ENCODE measurements around the gene GRIK4. TPM values are rescaled to one million over a fixed set of nuclear protein-coding genes. Genes with fewer than 3 reads are reported as not detected.

GRIK4 gene
- total and polyA plus RNA-seq, 2 donors (not counting 3 experiments of a cell fraction or from before 2014, with no cell fraction given), result 0.81 to 1.6 TPM

DNA sequence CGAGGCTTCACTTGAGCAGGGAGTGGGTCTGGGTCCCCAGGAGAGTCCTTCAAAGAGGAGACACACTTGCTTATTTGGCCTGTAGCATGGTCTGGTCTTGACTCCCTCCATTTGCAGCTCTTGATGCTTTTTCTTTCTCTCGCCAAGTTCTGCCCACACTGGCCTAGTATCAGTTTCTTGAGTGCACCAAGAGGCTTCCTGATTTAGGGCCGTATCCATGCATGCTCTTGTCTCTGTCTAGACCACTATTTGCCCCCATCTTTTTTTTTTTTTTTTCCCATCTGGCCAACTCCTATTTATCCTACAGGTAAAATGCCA lies 170.7 kb downstream of the GRIK4 start:
- no peaks in the 10 kb centered on the region for H3K9me1 ChIP-seq (replicated peaks; ENCODE audit: control insufficient read depth, extremely low read depth, insufficient read depth, low read length)
- peaks cover 3% of the 10 kb centered on the region in 2 experiments for H3K27me3 ChIP-seq (ENCODE audit: control insufficient read depth in 2 of 2, insufficient read depth in 2 of 2, low read length in 2 of 2)
- H3K27ac ChIP-seq (ENCODE audit: insufficient read depth, low read depth, low read length), result no peak overlapping the region
- H4K20me1 ChIP-seq (replicated peaks; ENCODE audit: control insufficient read depth, extremely low read depth, insufficient read depth, low read length), result no peaks in the 10 kb centered on the region
- ChIA-PET CTCF (interaction anchor here (1.2 to 8.3 kb wide), 2 partner anchors 69 to 171 kb away, joined by 4 to 289 read pairs; partner anchors contain the start of gene GRIK4), POLR2A (no interaction called here)
- no peaks in the 10 kb centered on the region for H3K36me3 ChIP-seq (ENCODE audit: control insufficient read depth in 2 of 2, extremely low read depth in 1 of 2, insufficient read depth in 2 of 2, low read length in 2 of 2)
- FAIRE-seq (no peak), DNase-seq (ENCODE audit: low read depth, low spot score) (no peak)
- no peaks in the 10 kb centered on the region for H3K4me1 ChIP-seq (ENCODE audit: control insufficient read depth, extremely low read depth, insufficient read depth, low read length)
- no peak overlapping the region for H3K4me2 ChIP-seq (ENCODE audit: insufficient read depth, low read length)
- no peak overlapping the region for H2AFZ ChIP-seq (ENCODE audit: low read depth, low read length)
- H3K9me3 ChIP-seq (replicated peaks; ENCODE audit: control insufficient read depth, insufficient read depth, low read length), result no peaks in the 10 kb centered on the region
- no peak overlapping the region for H3K4me3 ChIP-seq (replicated peaks in 1 of 3; ENCODE audit: insufficient read depth in 1 of 3, low read depth in 1 of 3, low read length in 3 of 3)
- dilution Hi-C loops (cut with MboI; ENCODE audit: extremely low pct_ligation_motif_present, low sequenced_read_pairs), result no loop called here
- no TSS peak for BruUV-seq (replicated peaks)
- no peak overlapping the region for H3K9ac ChIP-seq (replicated peaks; ENCODE audit: extremely low read depth, insufficient read depth, low read length)
- H3K79me2 ChIP-seq (ENCODE audit: control insufficient read depth, insufficient read depth, low read length), result no peaks in the 10 kb centered on the region
- intact Hi-C loops (cut with micrococcal nuclease), result loop anchor here (10.0 kb wide), 2 partner anchors 347 to 433 kb away; partner anchors contain the start of gene ARHGEF12
- TF ChIP-seq MAX (IDR thresholded peaks at IDR 0.05; ENCODE audit: insufficient read depth, insufficient read length) (no peak), FOS (IDR thresholded peaks at IDR 0.05; ENCODE audit: borderline replicate concordance, insufficient read depth, low read length) (no peak), MYC (IDR thresholded peaks at IDR 0.05; ENCODE audit: low read depth, low read length) (no peak), CTCF (IDR thresholded peaks at IDR 0.05; ENCODE audit: extremely low read depth in 1 of 2, insufficient read depth in 1 of 2, low read depth in 1 of 2, low read length in 2 of 2) (no peak), EZH2 (IDR thresholded peaks at IDR 0.05; ENCODE audit: borderline replicate concordance, low read depth, low read length, severe bottlenecking) (no peak), JUN (IDR thresholded peaks at IDR 0.05; ENCODE audit: borderline replicate concordance, insufficient read depth, insufficient read length, low read depth) (no peak), GATA2 (IDR thresholded peaks at IDR 0.05; ENCODE audit: insufficient read depth, insufficient read length, low read depth, low read length) (no peak), POLR2AphosphoS5 (IDR thresholded peaks at IDR 0.05; ENCODE audit: insufficient read depth, low read depth, low read length) (no peak)
